Type B pancreatic cell (in vitro differentiated cells): ENCODE results near the gene TMEM238L. TPM values are rescaled to one million over a fixed set of nuclear protein-coding genes. Genes with fewer than 3 reads are reported as not detected.

Source experiments
- DNase-seq: peaks from one replicate; pipeline ENCODE4 v3.0.0; 2021; ENCODE audit warnings: mixed read lengths; ENCODE audit not compliant: unreplicated experiment; ENCODE audit errors: extremely low spot score
- H3K27ac Mint-ChIP-seq: 2 replicates; pipeline ENCODE4 v1.8.0; 2021; ENCODE audit warnings: mild to moderate bottlenecking, mixed read lengths
- H3K27me3 Mint-ChIP-seq: 2 replicates; pipeline ENCODE4 v1.8.0; 2021; ENCODE audit warnings: mixed read lengths
- H3K36me3 Mint-ChIP-seq: 2 replicates; pipeline ENCODE4 v1.8.0; 2021; ENCODE audit warnings: mixed read lengths
- H3K4me1 Mint-ChIP-seq: one replicate; pipeline ENCODE4 v1.8.0; 2021; ENCODE audit warnings: mixed read lengths; ENCODE audit not compliant: unreplicated experiment
- H3K4me3 Mint-ChIP-seq: 2 replicates; pipeline ENCODE4 v1.8.0; 2021; ENCODE audit warnings: mild to moderate bottlenecking, mixed read lengths
- H3K9me3 Mint-ChIP-seq: 2 replicates; pipeline ENCODE4 v1.8.0; 2021; ENCODE audit warnings: mixed read lengths
- CTCF ChIP-seq: fragments of 200-600 bp; sonication (generic); conservative IDR thresholded peaks from 2 replicates; pipeline ENCODE4 v1.5.0; 2021; ENCODE audit warnings: antibody characterized with exemption, mild to moderate bottlenecking
- total RNA-seq: library from RNA; stranded (reverse); gene quantifications from 2 replicates; pipeline ENCODE4 v1.2.1, GENCODE V29; 2021; ENCODE audit warnings: low replicate concordance

Gene TMEM238L
- total RNA-seq, 1 donor from 2014 or later, result not detected

- Mint-ChIP-seq H3K9me3 (no peaks in the 10 kb centered on the region), H3K4me1 (peaks cover 32% of the 10 kb centered on the region), H3K4me3 (no peak overlapping the region), H3K36me3 (no peaks in the 10 kb centered on the region), H3K27ac (no peak overlapping the region), H3K27me3 (no peaks in the 10 kb centered on the region)
- DNase-seq, result no peak
- no peak for TF ChIP-seq CTCF
Measured at GRCh38 chr17:10768750-10769251, 35.1 kb downstream of the TMEM238L start.

GRCh38 chr17:10767232-10767631 is 36.7 kb downstream of the TMEM238L start:
- DNase-seq, result no peak
- peaks cover 18% of the 10 kb centered on the region for H3K4me1 Mint-ChIP-seq

GRCh38 chr17:10762037-10762436 is 41.9 kb downstream of the TMEM238L start:
- Mint-ChIP-seq H3K36me3 (no peaks in the 10 kb centered on the region), H3K4me3 (no peak overlapping the region), H3K4me1 (peaks cover 10% of the 10 kb centered on the region), H3K9me3 (no peaks in the 10 kb centered on the region), H3K27ac (no peak overlapping the region), H3K27me3 (peaks cover 6% of the 10 kb centered on the region)
- TF ChIP-seq CTCF, result no peak
- DNase-seq, result no peak

More at GRCh38 chr17:10767232-10767631, 36.7 kb downstream of the TMEM238L start:
- Mint-ChIP-seq H3K27ac (no peak overlapping the region), H3K36me3 (no peaks in the 10 kb centered on the region), H3K9me3 (no peaks in the 10 kb centered on the region), H3K4me3 (no peak overlapping the region), H3K27me3 (no peaks in the 10 kb centered on the region)
- TF ChIP-seq CTCF, result no peak

- no peak for DNase-seq
- peaks cover 17% of the 10 kb centered on the region for H3K4me1 Mint-ChIP-seq
- H3K27me3 Mint-ChIP-seq, result peaks cover 9% of the 10 kb centered on the region
- no peaks in the 10 kb centered on the region for H3K36me3 Mint-ChIP-seq
- TF ChIP-seq CTCF, result no peak
- H3K9me3 Mint-ChIP-seq, result no peaks in the 10 kb centered on the region
- H3K4me3 Mint-ChIP-seq, result no peak overlapping the region
- H3K27ac Mint-ChIP-seq, result no peak overlapping the region
Measured at GRCh38 chr17:10761281-10761680, 42.6 kb downstream of the TMEM238L start.

GRCh38 chr17:10758062-10758461 is 45.8 kb downstream of the TMEM238L start:
- no peaks in the 10 kb centered on the region for H3K36me3 Mint-ChIP-seq
- H3K4me1 Mint-ChIP-seq, result peaks cover 28% of the 10 kb centered on the region
- DNase-seq, result no peak
- H3K27me3 Mint-ChIP-seq, result peaks cover 21% of the 10 kb centered on the region
- H3K27ac Mint-ChIP-seq, result peak overlapping the region; percentile 48
- no peak for TF ChIP-seq CTCF
- H3K4me3 Mint-ChIP-seq, result peak overlapping the region; percentile 56
- no peaks in the 10 kb centered on the region for H3K9me3 Mint-ChIP-seq

GRCh38 chr17:10757647-10758046 is 46.3 kb downstream of the TMEM238L start:
- H3K9me3 Mint-ChIP-seq, result no peaks in the 10 kb centered on the region
- peak overlapping the region; percentile 48 for H3K27ac Mint-ChIP-seq
- peaks cover 28% of the 10 kb centered on the region for H3K4me1 Mint-ChIP-seq
- TF ChIP-seq CTCF, result no peak
- DNase-seq, result no peak
- peaks cover 21% of the 10 kb centered on the region for H3K27me3 Mint-ChIP-seq
- peak overlapping the region; percentile 56 for H3K4me3 Mint-ChIP-seq
- no peaks in the 10 kb centered on the region for H3K36me3 Mint-ChIP-seq
